ENCODE measurements around the gene PLD2. TPM values are rescaled to one million over a fixed set of nuclear protein-coding genes. Genes with fewer than 3 reads are reported as not detected.

PLD2 gene
- total RNA-seq, 1 experiment from 2014 or later: 13.0 TPM

- no peak for TF ChIP-seq CTCF (IDR thresholded peaks at IDR 0.05; ENCODE audit: unreplicated experiment)
- DNase-seq: no peak
- Mint-ChIP-seq H3K4me3 (ENCODE audit: low read depth, unreplicated experiment) (peak overlapping the region; percentile 87), H3K4me1 (ENCODE audit: low read depth, unreplicated experiment) (no peaks in the 10 kb centered on the region), H3K27me3 (ENCODE audit: unreplicated experiment) (no peaks in the 10 kb centered on the region), H3K36me3 (ENCODE audit: insufficient read depth, unreplicated experiment) (peaks cover 20% of the 10 kb centered on the region), H3K27ac (ENCODE audit: unreplicated experiment) (no peak overlapping the region), H3K9me3 (ENCODE audit: low read depth, unreplicated experiment) (no peaks in the 10 kb centered on the region)
- no TSS peak for BruUV-seq (replicated peaks)
- CTCF ChIA-PET: no interaction called here
- intact Hi-C loops (cut with micrococcal nuclease; ENCODE audit: unreplicated experiment): loop anchor here (5.0 kb wide), 1 partner anchor 83 kb away; the partner anchor contains the start of gene ARRB2
Observed at GRCh38 chr17:4795168-4795567, 11.8 kb upstream of the PLD2 start.

- intact Hi-C loops (cut with micrococcal nuclease; ENCODE audit: unreplicated experiment): loop anchor here (5.0 kb wide), 1 partner anchor 84 kb away; the partner anchor contains the start of gene ARRB2
- peak; percentile 49 for DNase-seq
- peaks cover 13% of the 10 kb centered on the region for H3K36me3 Mint-ChIP-seq (ENCODE audit: insufficient read depth, unreplicated experiment)
- TF ChIP-seq CTCF (IDR thresholded peaks at IDR 0.05; ENCODE audit: unreplicated experiment): no peak
- H3K4me1 Mint-ChIP-seq (ENCODE audit: low read depth, unreplicated experiment): no peaks in the 10 kb centered on the region
- CTCF ChIA-PET: interaction anchor here (1.0 to 1.1 kb wide), 3 partner anchors 11 to 87 kb away, joined by 3 read pairs; partner anchors contain the start of gene PLD2
- H3K4me3 Mint-ChIP-seq (ENCODE audit: low read depth, unreplicated experiment): peak overlapping the region; percentile 87
- no peaks in the 10 kb centered on the region for H3K27me3 Mint-ChIP-seq (ENCODE audit: unreplicated experiment)
- BruUV-seq (replicated peaks): no TSS peak
- H3K27ac Mint-ChIP-seq (ENCODE audit: unreplicated experiment): peak overlapping the region; percentile 75
- H3K9me3 Mint-ChIP-seq (ENCODE audit: low read depth, unreplicated experiment): no peaks in the 10 kb centered on the region
Observed at GRCh38 chr17:4796552-4796920, 10.4 kb upstream of the PLD2 start.

GRCh38 chr17:4800462-4801196 is 6.3 kb upstream of the PLD2 start:
- DNase-seq: no peak
- Mint-ChIP-seq H3K36me3 (ENCODE audit: insufficient read depth, unreplicated experiment) (peaks cover 12% of the 10 kb centered on the region), H3K4me1 (ENCODE audit: low read depth, unreplicated experiment) (no peaks in the 10 kb centered on the region), H3K9me3 (ENCODE audit: low read depth, unreplicated experiment) (no peaks in the 10 kb centered on the region), H3K4me3 (ENCODE audit: low read depth, unreplicated experiment) (no peak overlapping the region), H3K27ac (ENCODE audit: unreplicated experiment) (no peak overlapping the region), H3K27me3 (ENCODE audit: unreplicated experiment) (no peaks in the 10 kb centered on the region)
- intact Hi-C loops (cut with micrococcal nuclease; ENCODE audit: unreplicated experiment): no loop called here
- BruUV-seq (replicated peaks): no TSS peak
- no peak for TF ChIP-seq CTCF (IDR thresholded peaks at IDR 0.05; ENCODE audit: unreplicated experiment)
- CTCF ChIA-PET: interaction anchor here (0.7 kb wide), 1 partner anchor 21 kb away, joined by 3 read pairs; no protein-coding TSS in a partner anchor

- no peak within 1 kb of the TSS for H3K4me3 Mint-ChIP-seq (ENCODE audit: low read depth, unreplicated experiment)
- no peaks in the 10 kb centered on the region for H3K36me3 Mint-ChIP-seq (ENCODE audit: insufficient read depth, unreplicated experiment)
- no peaks in the 10 kb centered on the region for H3K4me1 Mint-ChIP-seq (ENCODE audit: low read depth, unreplicated experiment)
- no TSS peak for BruUV-seq (replicated peaks)
- no peaks in the 10 kb centered on the region for H3K9me3 Mint-ChIP-seq (ENCODE audit: low read depth, unreplicated experiment)
- no peak for TF ChIP-seq CTCF (IDR thresholded peaks at IDR 0.05; ENCODE audit: unreplicated experiment)
- no peaks in the 10 kb centered on the region for H3K27me3 Mint-ChIP-seq (ENCODE audit: unreplicated experiment)
- H3K27ac Mint-ChIP-seq (ENCODE audit: unreplicated experiment): no peak within 1 kb of the TSS
- intact Hi-C loops (cut with micrococcal nuclease; ENCODE audit: unreplicated experiment): no loop called here
- CTCF ChIA-PET: interaction anchor here (0.7 kb wide), 1 partner anchor 49 kb away, joined by 4 read pairs; no protein-coding TSS in a partner anchor
- no peak for DNase-seq
Observed at GRCh38 chr17:4802228-4802627, 4.7 kb upstream of the PLD2 start, which contains the start of gene C17orf114. Gene C17orf114, minus strand, starts transcription at chr17:4802328.

All from Calu3 (cell line).